Measurements from ENCODE around the gene DYSF. TPM values are rescaled to one million over a fixed set of nuclear protein-coding genes. Genes with fewer than 3 reads are reported as not detected.

Gene DYSF
- total RNA-seq, 1 experiment from 2014 or later: 0.89 TPM

DNA sequence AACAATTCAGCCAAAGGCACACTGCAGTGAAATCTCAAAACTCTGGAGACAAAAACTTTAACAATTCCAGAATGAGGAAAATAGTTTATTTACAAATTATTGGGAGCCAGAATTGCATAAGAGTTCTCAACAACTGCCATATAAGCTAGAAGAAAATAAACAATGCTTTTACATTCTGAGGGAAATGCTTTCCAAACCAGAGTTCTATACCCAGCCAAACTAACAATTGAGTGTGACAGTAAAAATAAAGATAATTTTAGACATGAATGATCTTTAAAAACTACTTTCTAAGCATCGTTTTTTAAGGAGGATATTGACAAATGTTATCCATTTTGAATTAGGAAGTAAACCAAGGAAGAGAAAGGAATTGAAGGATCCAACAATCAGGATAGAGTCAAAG is 271.4 kb downstream of the DYSF start:
- DNase-seq (ENCODE audit: low read depth, low spot score) (no peak), ATAC-seq (no peak)
- CTCF ChIA-PET: no interaction called here
- Histone ChIP-seq H4K20me1 (ENCODE audit: insufficient read depth) (no peaks in the 10 kb centered on the region), H3K4me2 (ENCODE audit: low read length) (no peak overlapping the region), H3K79me2 (ENCODE audit: insufficient read depth, low read length) (no peaks in the 10 kb centered on the region), H3K4me1 (ENCODE audit: control insufficient read depth in 1 of 2, insufficient read depth in 2 of 2, low read length in 2 of 2) (no peaks in the 10 kb centered on the region), H2AFZ (ENCODE audit: low read depth, low read length, poor library complexity, severe bottlenecking) (no peak overlapping the region), H3K4me3 (replicated peaks in 1 of 2; ENCODE audit: low read depth in 1 of 2, low read length in 2 of 2) (no peak overlapping the region), H3K27me3 (ENCODE audit: insufficient read depth, low read length) (no peaks in the 10 kb centered on the region), H3K9me3 (ENCODE audit: control insufficient read depth in 1 of 2, insufficient read depth in 1 of 2, low read depth in 1 of 2, low read length in 2 of 2) (peaks cover 0 to 7% of the 10 kb centered on the region in 2 experiments; a peak in 1 of 4 replicates), H3K27ac (ENCODE audit: low read depth, low read length) (no peak overlapping the region), H3K9ac (ENCODE audit: low read length) (no peak overlapping the region), H3K36me3 (ENCODE audit: control insufficient read depth in 1 of 2, insufficient read depth in 2 of 2, low read length in 2 of 2) (no peaks in the 10 kb centered on the region), H3K9me2 (ENCODE audit: insufficient read depth) (no peaks in the 10 kb centered on the region)
- TF ChIP-seq RAD21 (IDR thresholded peaks at IDR 0.05; ENCODE audit: low read depth): no peak
- no peak for TF ChIP-seq CBX3 (IDR thresholded peaks at IDR 0.05; ENCODE audit: low read depth)
- TF ChIP-seq, protein P1, sequence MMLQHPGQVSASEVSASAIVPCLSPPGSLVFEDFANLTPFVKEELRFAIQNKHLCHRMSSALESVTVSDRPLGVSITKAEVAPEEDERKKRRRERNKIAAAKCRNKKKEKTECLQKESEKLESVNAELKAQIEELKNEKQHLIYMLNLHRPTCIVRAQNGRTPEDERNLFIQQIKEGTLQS (IDR thresholded peaks at IDR 0.05): no peak
- TF ChIP-seq SIN3A (IDR thresholded peaks at IDR 0.05; ENCODE audit: low read depth): no peak
- TF ChIP-seq SRF (IDR thresholded peaks at IDR 0.05; ENCODE audit: low read depth): no peak
- TF ChIP-seq, protein P2, sequence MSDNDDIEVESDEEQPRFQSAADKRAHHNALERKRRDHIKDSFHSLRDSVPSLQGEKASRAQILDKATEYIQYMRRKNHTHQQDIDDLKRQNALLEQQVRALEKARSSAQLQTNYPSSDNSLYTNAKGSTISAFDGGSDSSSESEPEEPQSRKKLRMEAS (IDR thresholded peaks at IDR 0.05): no peak
- POLR2A ChIA-PET: no interaction called here
- RAD21 ChIA-PET (ENCODE audit: low non-redundant PET in 1 of 2, low total read pairs in 2 of 2, uncharacterized antibody in 2 of 2, unreplicated experiment in 2 of 2): no interaction called here
- intact Hi-C loops (cut with micrococcal nuclease): no loop called here
- no TSS peak for BruUV-seq (replicated peaks)

DNA sequence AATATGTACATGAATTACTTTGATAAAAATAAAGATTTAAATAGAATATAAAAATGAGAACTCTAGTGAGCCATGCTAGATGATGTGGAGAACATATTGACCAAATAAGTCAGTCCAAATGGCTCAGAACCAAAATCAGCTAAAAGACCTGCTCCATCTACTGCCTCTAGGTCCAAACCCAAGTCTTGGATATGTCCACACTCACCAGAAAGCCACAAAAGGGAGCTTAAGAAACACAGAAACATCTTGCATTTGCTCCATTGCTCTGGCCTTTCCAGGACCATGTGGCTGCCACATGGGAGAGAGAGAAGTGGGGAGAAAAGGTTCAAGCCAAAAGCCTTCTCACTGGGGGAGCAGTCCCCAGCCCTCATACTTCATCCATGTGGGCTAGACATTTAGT is 272.5 kb downstream of the DYSF start:
- CTCF ChIA-PET: no interaction called here
- BruUV-seq (replicated peaks): no TSS peak

More for the DNA sequence above, 272.5 kb downstream of the DYSF start:
- no peaks in the 10 kb centered on the region for H3K79me2 ChIP-seq (ENCODE audit: insufficient read depth, low read length)
- H3K36me3 ChIP-seq (ENCODE audit: control insufficient read depth in 1 of 2, insufficient read depth in 2 of 2, low read length in 2 of 2): no peaks in the 10 kb centered on the region
- RAD21 ChIA-PET (ENCODE audit: low non-redundant PET in 1 of 2, low total read pairs in 2 of 2, uncharacterized antibody in 2 of 2, unreplicated experiment in 2 of 2): no interaction called here
- ATAC-seq (no peak), DNase-seq (ENCODE audit: low read depth, low spot score) (no peak)
- no peak overlapping the region for H2AFZ ChIP-seq (ENCODE audit: low read depth, low read length, poor library complexity, severe bottlenecking)
- no peaks in the 10 kb centered on the region for H3K27me3 ChIP-seq (ENCODE audit: insufficient read depth, low read length)
- no peaks in the 10 kb centered on the region for H3K4me1 ChIP-seq (ENCODE audit: control insufficient read depth in 1 of 2, insufficient read depth in 2 of 2, low read length in 2 of 2)
- H3K9me3 ChIP-seq (ENCODE audit: control insufficient read depth in 1 of 2, insufficient read depth in 1 of 2, low read depth in 1 of 2, low read length in 2 of 2): peaks cover 0 to 7% of the 10 kb centered on the region in 2 experiments; a peak in 1 of 4 replicates
- POLR2A ChIA-PET: no interaction called here
- H3K4me3 ChIP-seq (replicated peaks in 1 of 2; ENCODE audit: low read depth in 1 of 2, low read length in 2 of 2): no peak overlapping the region
- no peaks in the 10 kb centered on the region for H3K9me2 ChIP-seq (ENCODE audit: insufficient read depth)
- TF ChIP-seq POLR2A (IDR thresholded peaks at IDR 0.05; ENCODE audit: borderline replicate concordance, extremely low read depth, insufficient read depth, insufficient read length): no peak
- no peak for TF ChIP-seq POLR2AphosphoS5 (IDR thresholded peaks at IDR 0.05; ENCODE audit: low read depth, low read length)
- TF ChIP-seq ZNF274 (IDR thresholded peaks at IDR 0.05; ENCODE audit: low read depth, low read length): no peak
- TF ChIP-seq, protein P1 (IDR thresholded peaks at IDR 0.05): no peak
- TF ChIP-seq, protein P3, sequence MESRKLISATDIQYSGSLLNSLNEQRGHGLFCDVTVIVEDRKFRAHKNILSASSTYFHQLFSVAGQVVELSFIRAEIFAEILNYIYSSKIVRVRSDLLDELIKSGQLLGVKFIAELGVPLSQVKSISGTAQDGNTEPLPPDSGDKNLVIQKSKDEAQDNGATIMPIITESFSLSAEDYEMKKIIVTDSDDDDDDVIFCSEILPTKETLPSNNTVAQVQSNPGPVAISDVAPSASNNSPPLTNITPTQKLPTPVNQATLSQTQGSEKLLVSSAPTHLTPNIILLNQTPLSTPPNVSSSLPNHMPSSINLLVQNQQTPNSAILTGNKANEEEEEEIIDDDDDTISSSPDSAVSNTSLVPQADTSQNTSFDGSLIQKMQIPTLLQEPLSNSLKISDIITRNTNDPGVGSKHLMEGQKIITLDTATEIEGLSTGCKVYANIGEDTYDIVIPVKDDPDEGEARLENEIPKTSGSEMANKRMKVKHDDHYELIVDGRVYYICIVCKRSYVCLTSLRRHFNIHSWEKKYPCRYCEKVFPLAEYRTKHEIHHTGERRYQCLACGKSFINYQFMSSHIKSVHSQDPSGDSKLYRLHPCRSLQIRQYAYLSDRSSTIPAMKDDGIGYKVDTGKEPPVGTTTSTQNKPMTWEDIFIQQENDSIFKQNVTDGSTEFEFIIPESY (IDR thresholded peaks at IDR 0.05; ENCODE audit: extremely low read depth, insufficient replicate concordance, low read length): no peak
- no peak for TF ChIP-seq ELF1 (IDR thresholded peaks at IDR 0.05; ENCODE audit: borderline replicate concordance, low read depth)
- no peak for TF ChIP-seq SIN3A (IDR thresholded peaks at IDR 0.05; ENCODE audit: low read depth)
- no peak overlapping the region for H3K4me2 ChIP-seq (ENCODE audit: low read length)
- no peaks in the 10 kb centered on the region for H4K20me1 ChIP-seq (ENCODE audit: insufficient read depth)
- H3K9ac ChIP-seq (ENCODE audit: low read length): no peak overlapping the region
- intact Hi-C loops (cut with micrococcal nuclease): no loop called here
- H3K27ac ChIP-seq (ENCODE audit: low read depth, low read length): no peak overlapping the region
